GM19397 (cell line): Measurements from ENCODE around the gene SMARCC2.

Experiments
- ATAC-seq: cut with Tn5 transposase; IDR thresholded peaks from one replicate; pipeline ENCODE4 v1.9.1; 2021; ENCODE audit warnings: mild to moderate bottlenecking, moderate library complexity; ENCODE audit not compliant: unreplicated experiment

Gene SMARCC2

GRCh38 chr12:56152756-56153677 lies 36.3 kb downstream of the SMARCC2 start:
- no peak for ATAC-seq

- peak; percentile 84 for ATAC-seq
These were observed 37.0 kb downstream of the SMARCC2 start, which contains the start of gene MYL6B for GRCh38 chr12:56152132-56152755. MYL6B (plus strand) TSS chr12:56152587; CDS start chr12:56153919, 1,332 bp downstream.

- ATAC-seq = peak; percentile 47
These were observed 37.6 kb downstream of the SMARCC2 start for GRCh38 chr12:56151672-56152131.

GRCh38 chr12:56150563-56150962 lies 38.7 kb downstream of the SMARCC2 start:
- no peak for ATAC-seq

GRCh38 chr12:56146492-56147460 lies 42.5 kb downstream of the SMARCC2 start:
- no peak for ATAC-seq

GRCh38 chr12:56145217-56145616 lies 44.1 kb downstream of the SMARCC2 start:
- no peak for ATAC-seq

- no peak for ATAC-seq
These were observed 45.4 kb downstream of the SMARCC2 start for GRCh38 chr12:56143870-56144269.

GRCh38 chr12:56143217-56143616 lies 46.1 kb downstream of the SMARCC2 start:
- no peak for ATAC-seq

- ATAC-seq = no peak
These were observed 47.1 kb downstream of the SMARCC2 start for GRCh38 chr12:56141946-56142784.

GRCh38 chr12:56137853-56138571 lies 51.3 kb downstream of the SMARCC2 start:
- no peak for ATAC-seq

GRCh38 chr12:56134897-56135296 lies 54.4 kb downstream of the SMARCC2 start:
- ATAC-seq = no peak

GRCh38 chr12:56130876-56131275 lies 58.4 kb downstream of the SMARCC2 start:
- ATAC-seq = no peak

- ATAC-seq = no peak
These were observed 59.3 kb downstream of the SMARCC2 start for GRCh38 chr12:56129942-56130495.

GRCh38 chr12:56129206-56129941 lies 59.9 kb downstream of the SMARCC2 start:
- ATAC-seq = peak; percentile 25

- no peak for ATAC-seq
These were observed 60.5 kb downstream of the SMARCC2 start for GRCh38 chr12:56128670-56129205.

GRCh38 chr12:56127888-56128669 lies 61.2 kb downstream of the SMARCC2 start, which contains the start of gene ESYT1:
ESYT1 (plus strand) TSS chr12:56128267; CDS start chr12:56128320, 53 bp downstream.
- ATAC-seq = peak; percentile 85

- no peak for ATAC-seq
These were observed 61.8 kb downstream of the SMARCC2 start for GRCh38 chr12:56127485-56127887.
